ENCODE measurements around the gene MAPK11. TPM values are rescaled to one million over a fixed set of nuclear protein-coding genes. Genes with fewer than 3 reads are reported as not detected.

Gene MAPK11
- total RNA-seq, 1 experiment from 2014 or later: 5.5 TPM

GRCh38 chr22:50314081-50314454, 43.9 kb upstream of the MAPK11 start:
- Histone ChIP-seq H3K9me2 (ENCODE audit: insufficient read depth) (no peaks in the 10 kb centered on the region), H3K9me3 (ENCODE audit: insufficient read depth, low read depth) (no peaks in the 10 kb centered on the region), H3K4me2 (no peak overlapping the region), H2AFZ (no peak overlapping the region), H3K79me2 (ENCODE audit: low read depth) (no peaks in the 10 kb centered on the region), H3K27ac (no peak overlapping the region), H4K20me1 (ENCODE audit: insufficient read depth) (no peaks in the 10 kb centered on the region), H3K4me1 (replicated peaks; ENCODE audit: insufficient read depth) (peaks cover 13% of the 10 kb centered on the region), H3K4me3 (no peak overlapping the region), H3K36me3 (ENCODE audit: low read depth) (no peaks in the 10 kb centered on the region), H3K27me3 (ENCODE audit: insufficient read depth, low read depth) (no peaks in the 10 kb centered on the region), H3F3A (ENCODE audit: insufficient read depth, low read depth) (peaks cover 21% of the 10 kb centered on the region; the same call in 1 of the 2 replicates)
- no peak for DNase-seq
- intact Hi-C loops (cut with micrococcal nuclease; ENCODE audit: unreplicated experiment): no loop called here
- ChIA-PET CTCF (no interaction called here), POLR2A (ENCODE audit: unreplicated experiment) (interaction anchor here (0.6 to 0.8 kb wide), 2 partner anchors 27 to 51 kb away, joined by 3 to 4 read pairs; no protein-coding TSS in a partner anchor)
- TF ChIP-seq EZH2 (IDR thresholded peaks at IDR 0.05; ENCODE audit: low read depth): no peak
- TF ChIP-seq CTCF (conservative IDR thresholded peaks at IDR 0.05): no peak
- BruUV-seq (replicated peaks): no TSS peak

- H2AFZ ChIP-seq: no peak overlapping the region
- no peak overlapping the region for H3K4me3 ChIP-seq
- no peak for DNase-seq
- H3K36me3 ChIP-seq (ENCODE audit: low read depth): no peaks in the 10 kb centered on the region
- peaks cover 13% of the 10 kb centered on the region for H3K4me1 ChIP-seq (replicated peaks; ENCODE audit: insufficient read depth)
- H3K9me3 ChIP-seq (ENCODE audit: insufficient read depth, low read depth): no peaks in the 10 kb centered on the region
- no TSS peak for BruUV-seq (replicated peaks)
- TF ChIP-seq EZH2 (IDR thresholded peaks at IDR 0.05; ENCODE audit: low read depth) (no peak), CTCF (conservative IDR thresholded peaks at IDR 0.05) (no peak)
- H3K27ac ChIP-seq: no peak overlapping the region
- no peaks in the 10 kb centered on the region for H3K9me2 ChIP-seq (ENCODE audit: insufficient read depth)
- POLR2A ChIA-PET (ENCODE audit: unreplicated experiment): interaction anchor here (0.5 kb wide), 1 partner anchor 9 kb away, joined by 6 read pairs; no protein-coding TSS in a partner anchor
- H3K27me3 ChIP-seq (ENCODE audit: insufficient read depth, low read depth): no peaks in the 10 kb centered on the region
- CTCF ChIA-PET: no interaction called here
- no peak overlapping the region for H3K4me2 ChIP-seq
- intact Hi-C loops (cut with micrococcal nuclease; ENCODE audit: unreplicated experiment): no loop called here
- H4K20me1 ChIP-seq (ENCODE audit: insufficient read depth): no peaks in the 10 kb centered on the region
- H3F3A ChIP-seq (ENCODE audit: insufficient read depth, low read depth): peaks cover 25% of the 10 kb centered on the region; the same call in 1 of the 2 replicates
- no peaks in the 10 kb centered on the region for H3K79me2 ChIP-seq (ENCODE audit: low read depth)
Measured at GRCh38 chr22:50313600-50313999, 43.4 kb upstream of the MAPK11 start.

GRCh38 chr22:50313021-50313420, 42.8 kb upstream of the MAPK11 start:
- H3F3A ChIP-seq (ENCODE audit: insufficient read depth, low read depth): peaks cover 31% of the 10 kb centered on the region; the same call in 1 of the 2 replicates
- H3K9me3 ChIP-seq (ENCODE audit: insufficient read depth, low read depth): no peaks in the 10 kb centered on the region
- CTCF ChIA-PET: no interaction called here
- no peak overlapping the region for H3K4me2 ChIP-seq
- TF ChIP-seq EZH2 (IDR thresholded peaks at IDR 0.05; ENCODE audit: low read depth) (no peak), CTCF (conservative IDR thresholded peaks at IDR 0.05) (no peak)
- H3K27ac ChIP-seq: no peak overlapping the region
- no peaks in the 10 kb centered on the region for H4K20me1 ChIP-seq (ENCODE audit: insufficient read depth)
- POLR2A ChIA-PET (ENCODE audit: unreplicated experiment): interaction anchor here (0.5 kb wide), 1 partner anchor 10 kb away, joined by 6 read pairs; no protein-coding TSS in a partner anchor
- H3K4me3 ChIP-seq: no peak overlapping the region
- BruUV-seq (replicated peaks): no TSS peak
- H3K79me2 ChIP-seq (ENCODE audit: low read depth): no peaks in the 10 kb centered on the region
- H2AFZ ChIP-seq: no peak overlapping the region
- H3K9me2 ChIP-seq (ENCODE audit: insufficient read depth): no peaks in the 10 kb centered on the region
- H3K27me3 ChIP-seq (ENCODE audit: insufficient read depth, low read depth): no peaks in the 10 kb centered on the region
- H3K36me3 ChIP-seq (ENCODE audit: low read depth): no peaks in the 10 kb centered on the region
- peaks cover 16% of the 10 kb centered on the region for H3K4me1 ChIP-seq (replicated peaks; ENCODE audit: insufficient read depth)
- DNase-seq: no peak
- intact Hi-C loops (cut with micrococcal nuclease; ENCODE audit: unreplicated experiment): no loop called here

All from PC-9 (cell line).